SH-SY5Y (cell line): ENCODE results near the gene AGPAT3.

Experiments used
- GATA2 ChIP-seq: IDR thresholded peaks from 2 replicates; pipeline ENCODE4 v1.6.1; 2011; ENCODE audit warnings: mild to moderate bottlenecking, low read depth, low read length
- GATA3 ChIP-seq: IDR thresholded peaks from 2 replicates; pipeline ENCODE4 v1.6.1; 2011; ENCODE audit warnings: low read depth, mild to moderate bottlenecking, low read length, moderate library complexity

DNA sequence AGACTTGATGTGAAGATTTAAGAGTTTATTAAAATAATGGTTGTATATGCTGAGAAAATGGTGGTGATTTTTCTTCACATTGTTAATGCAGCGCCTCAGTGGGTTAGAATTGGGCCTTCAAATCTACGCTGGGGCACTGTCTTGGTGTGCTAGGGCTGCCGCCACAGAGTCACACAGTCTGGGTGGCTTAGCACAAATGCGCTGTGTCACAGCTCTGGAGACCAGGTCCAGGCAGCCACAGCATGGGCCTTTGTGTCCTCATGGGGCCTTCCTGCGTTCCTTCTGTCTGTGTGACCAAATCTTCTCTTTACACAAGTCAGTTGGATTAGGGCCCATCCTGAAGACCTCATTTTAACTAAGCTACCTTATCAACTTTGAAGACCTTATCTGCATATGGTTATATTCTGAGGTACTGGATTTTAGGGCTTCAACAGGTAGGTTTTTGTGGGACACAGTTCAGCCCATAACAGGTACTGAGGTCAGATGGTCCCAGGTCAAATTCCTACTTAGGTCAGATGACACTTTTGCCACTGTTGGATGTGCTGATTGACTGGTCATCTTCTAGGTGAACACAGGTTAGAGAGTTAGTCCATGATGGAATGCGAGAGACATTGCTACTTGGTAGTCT lies 164.6 kb downstream of the AGPAT3 start:
- TF ChIP-seq GATA2: no peak
- no peak for TF ChIP-seq GATA3
